Measurements from ENCODE around the gene MEOX1. TPM values are rescaled to one million over a fixed set of nuclear protein-coding genes. Genes with fewer than 3 reads are reported as not detected.

MEOX1 gene
- total and polyA plus RNA-seq, 2 experiments from 2014 or later: not detected

GRCh38 chr17:43637563-43638323 lies 24.0 kb downstream of the MEOX1 start:
- Histone ChIP-seq H3K27me3 (replicated peaks; ENCODE audit: insufficient read depth) (peaks cover 3% of the 10 kb centered on the region), H3F3A (ENCODE audit: insufficient read depth) (no peaks in the 10 kb centered on the region), H3K4me2 (ENCODE audit: unreplicated experiment) (no peak overlapping the region), H3K9me2 (ENCODE audit: insufficient read depth) (no peaks in the 10 kb centered on the region), H3K4me3 (no peak overlapping the region), H4K20me1 (ENCODE audit: insufficient read depth) (no peaks in the 10 kb centered on the region), H2AFZ (no peak overlapping the region), H3K79me2 (ENCODE audit: insufficient read depth) (no peaks in the 10 kb centered on the region), H3K9me3 (ENCODE audit: low read depth) (no peaks in the 10 kb centered on the region), H3K36me3 (ENCODE audit: low read depth) (no peaks in the 10 kb centered on the region), H3K9ac (no peak overlapping the region), H3K4me1 (ENCODE audit: insufficient read depth) (no peaks in the 10 kb centered on the region), H3K27ac (no peak overlapping the region)
- DNase-seq: no peak
- TF ChIP-seq EZH2phosphoT487 (IDR thresholded peaks at IDR 0.05; ENCODE audit: insufficient read depth, low read depth) (no peak), EZH2 (IDR thresholded peaks at IDR 0.05; ENCODE audit: insufficient read depth, poor library complexity, severe bottlenecking) (no peak)
- in situ Hi-C loops (cut with MboI): no loop called here
- WGBS, 2 experiments (ENCODE audit: low coverage in 1 of 2, low lambda C conversion rate in 2 of 2, missing lambda C conversion rate in 2 of 2): 70 to 74% methylated on average over 13 of the region's 13 CpGs

- H3K4me3 ChIP-seq: no peak overlapping the region
- no peak overlapping the region for H3K27ac ChIP-seq
- no peak for TF ChIP-seq EZH2phosphoT487 (IDR thresholded peaks at IDR 0.05; ENCODE audit: insufficient read depth, low read depth)
- no peak for TF ChIP-seq EZH2 (IDR thresholded peaks at IDR 0.05; ENCODE audit: insufficient read depth, poor library complexity, severe bottlenecking)
- peaks cover 3% of the 10 kb centered on the region for H3K27me3 ChIP-seq (replicated peaks; ENCODE audit: insufficient read depth)
- H4K20me1 ChIP-seq (ENCODE audit: insufficient read depth): no peaks in the 10 kb centered on the region
- DNase-seq: no peak
- no peaks in the 10 kb centered on the region for H3K79me2 ChIP-seq (ENCODE audit: insufficient read depth)
- 71 to 74% methylated on average over 5 of the region's 5 CpGs for WGBS, 2 experiments (ENCODE audit: low coverage in 1 of 2, low lambda C conversion rate in 2 of 2, missing lambda C conversion rate in 2 of 2)
- no peak overlapping the region for H3K4me2 ChIP-seq (ENCODE audit: unreplicated experiment)
- H3K9me3 ChIP-seq (ENCODE audit: low read depth): no peaks in the 10 kb centered on the region
- in situ Hi-C loops (cut with MboI): no loop called here
- H3K9me2 ChIP-seq (ENCODE audit: insufficient read depth): no peaks in the 10 kb centered on the region
- no peaks in the 10 kb centered on the region for H3F3A ChIP-seq (ENCODE audit: insufficient read depth)
- no peak overlapping the region for H3K9ac ChIP-seq
- H3K4me1 ChIP-seq (ENCODE audit: insufficient read depth): no peaks in the 10 kb centered on the region
- H3K36me3 ChIP-seq (ENCODE audit: low read depth): no peaks in the 10 kb centered on the region
- H2AFZ ChIP-seq: no peak overlapping the region
Measured at GRCh38 chr17:43636426-43636825, 25.3 kb downstream of the MEOX1 start.

GRCh38 chr17:43634591-43635125 lies 27.1 kb downstream of the MEOX1 start:
- Histone ChIP-seq H3K9me2 (ENCODE audit: insufficient read depth) (no peaks in the 10 kb centered on the region), H3K36me3 (ENCODE audit: low read depth) (no peaks in the 10 kb centered on the region), H3K4me1 (ENCODE audit: insufficient read depth) (no peaks in the 10 kb centered on the region), H3K27me3 (replicated peaks; ENCODE audit: insufficient read depth) (peaks cover 3% of the 10 kb centered on the region; the same call in 1 of the 2 replicates), H4K20me1 (ENCODE audit: insufficient read depth) (no peaks in the 10 kb centered on the region), H3K4me2 (ENCODE audit: unreplicated experiment) (no peak overlapping the region), H3K9me3 (ENCODE audit: low read depth) (no peaks in the 10 kb centered on the region), H3F3A (ENCODE audit: insufficient read depth) (no peaks in the 10 kb centered on the region), H2AFZ (no peak overlapping the region), H3K4me3 (no peak overlapping the region), H3K9ac (no peak overlapping the region), H3K27ac (no peak overlapping the region), H3K79me2 (ENCODE audit: insufficient read depth) (no peaks in the 10 kb centered on the region)
- WGBS, 2 experiments (ENCODE audit: low coverage in 1 of 2, low lambda C conversion rate in 2 of 2, missing lambda C conversion rate in 2 of 2): 54 to 61% methylated on average over 13 of the region's 13 CpGs
- no peak for DNase-seq
- in situ Hi-C loops (cut with MboI): no loop called here
- TF ChIP-seq EZH2 (IDR thresholded peaks at IDR 0.05; ENCODE audit: insufficient read depth, poor library complexity, severe bottlenecking): no peak
- no peak for TF ChIP-seq EZH2phosphoT487 (IDR thresholded peaks at IDR 0.05; ENCODE audit: insufficient read depth, low read depth)

- Histone ChIP-seq H3K36me3 (ENCODE audit: low read depth) (no peaks in the 10 kb centered on the region), H3K9ac (no peak overlapping the region), H3K27me3 (replicated peaks; ENCODE audit: insufficient read depth) (peaks cover 3% of the 10 kb centered on the region; the same call in 1 of the 2 replicates), H2AFZ (no peak overlapping the region), H3F3A (ENCODE audit: insufficient read depth) (no peaks in the 10 kb centered on the region), H3K79me2 (ENCODE audit: insufficient read depth) (no peaks in the 10 kb centered on the region), H3K4me2 (ENCODE audit: unreplicated experiment) (no peak overlapping the region), H3K9me3 (ENCODE audit: low read depth) (no peaks in the 10 kb centered on the region), H3K4me1 (ENCODE audit: insufficient read depth) (no peaks in the 10 kb centered on the region), H3K9me2 (ENCODE audit: insufficient read depth) (no peaks in the 10 kb centered on the region), H3K4me3 (no peak overlapping the region), H3K27ac (no peak overlapping the region), H4K20me1 (ENCODE audit: insufficient read depth) (no peaks in the 10 kb centered on the region)
- DNase-seq: no peak
- TF ChIP-seq EZH2phosphoT487 (IDR thresholded peaks at IDR 0.05; ENCODE audit: insufficient read depth, low read depth) (no peak), EZH2 (IDR thresholded peaks at IDR 0.05; ENCODE audit: insufficient read depth, poor library complexity, severe bottlenecking) (no peak)
- in situ Hi-C loops (cut with MboI): no loop called here
- 77 to 81% methylated on average over 10 of the region's 10 CpGs for WGBS, 2 experiments (ENCODE audit: low coverage in 1 of 2, low lambda C conversion rate in 2 of 2, missing lambda C conversion rate in 2 of 2)
Measured at GRCh38 chr17:43632221-43632620, 29.5 kb downstream of the MEOX1 start.
